MCF 10A (cell line): Measurements from ENCODE around the gene NKPD1. TPM values are rescaled to one million over a fixed set of nuclear protein-coding genes. Genes with fewer than 3 reads are reported as not detected.

Source experiments
- BruUV-seq: library from RNA; stranded (reverse); fragments of 400-500 nt; replicated peaks from 2 replicates; lab custom pipeline; 2021; lab: Mats Ljungman, UMichigan
- CTCF ChIA-PET: fragments of 300-600 bp; sonication (Branson Sonifier 250); formaldehyde crosslinking; extraction: SDS; loops from one replicate; lab custom pipeline; 2021; ENCODE audit warnings: antibody characterized with exemption, inconsistent platforms; lab: Yijun Ruan, JAX
- POLR2A ChIA-PET: fragments of 300-600, 350-650 bp; sonication (Branson Sonifier 250); formaldehyde crosslinking; extraction: SDS; loops from one replicate; lab custom pipeline; 2020; ENCODE audit warnings: antibody characterized with exemption, inconsistent platforms; lab: Yijun Ruan, JAX
- DNase-seq: peaks from one replicate; pipeline ENCODE4 v3.0.0-alpha.2; 2018; ENCODE audit not compliant: unreplicated experiment
- H3K27ac Mint-ChIP-seq: one replicate; pipeline ENCODE4 v1.8.0; 2022; ENCODE audit warnings: mild to moderate bottlenecking, low read depth, mixed read lengths; ENCODE audit not compliant: unreplicated experiment
- H3K27me3 Mint-ChIP-seq: one replicate; pipeline ENCODE4 v1.8.0; 2022; ENCODE audit warnings: mixed read lengths; ENCODE audit not compliant: insufficient read depth, unreplicated experiment
- H3K36me3 Mint-ChIP-seq: one replicate; pipeline ENCODE4 v1.8.0; 2022; ENCODE audit warnings: mild to moderate bottlenecking, moderate library complexity, mixed read lengths; ENCODE audit not compliant: insufficient read depth, unreplicated experiment
- H3K4me1 Mint-ChIP-seq: one replicate; pipeline ENCODE4 v1.8.0; 2022; ENCODE audit warnings: mixed read lengths; ENCODE audit not compliant: insufficient read depth, unreplicated experiment
- H3K4me3 Mint-ChIP-seq: one replicate; pipeline ENCODE4 v1.8.0; 2022; ENCODE audit warnings: mild to moderate bottlenecking, moderate library complexity, mixed read lengths; ENCODE audit not compliant: unreplicated experiment
- H3K9me3 Mint-ChIP-seq: one replicate; pipeline ENCODE4 v1.8.0; 2022; ENCODE audit warnings: mixed read lengths; ENCODE audit not compliant: unreplicated experiment
- CTCF ChIP-seq: fragments of 200-600 bp; IDR thresholded peaks from one replicate; pipeline ENCODE4 v1.8.0; 2022; ENCODE audit warnings: antibody characterized with exemption, mild to moderate bottlenecking; ENCODE audit not compliant: unreplicated experiment
- intact Hi-C: fragments of 100-400 bp; cut with micrococcal nuclease; formaldehyde crosslinking; loops from 2 replicates; pipeline ENCODE4 v1.14.1; 2022
- total RNA-seq: library from RNA; stranded (reverse); gene quantifications from 2 replicates; pipeline ENCODE4 v1.2.3, GENCODE V29; 2022

The NKPD1 gene
- total RNA-seq, 1 experiment from 2014 or later: 0.09 TPM

DNA sequence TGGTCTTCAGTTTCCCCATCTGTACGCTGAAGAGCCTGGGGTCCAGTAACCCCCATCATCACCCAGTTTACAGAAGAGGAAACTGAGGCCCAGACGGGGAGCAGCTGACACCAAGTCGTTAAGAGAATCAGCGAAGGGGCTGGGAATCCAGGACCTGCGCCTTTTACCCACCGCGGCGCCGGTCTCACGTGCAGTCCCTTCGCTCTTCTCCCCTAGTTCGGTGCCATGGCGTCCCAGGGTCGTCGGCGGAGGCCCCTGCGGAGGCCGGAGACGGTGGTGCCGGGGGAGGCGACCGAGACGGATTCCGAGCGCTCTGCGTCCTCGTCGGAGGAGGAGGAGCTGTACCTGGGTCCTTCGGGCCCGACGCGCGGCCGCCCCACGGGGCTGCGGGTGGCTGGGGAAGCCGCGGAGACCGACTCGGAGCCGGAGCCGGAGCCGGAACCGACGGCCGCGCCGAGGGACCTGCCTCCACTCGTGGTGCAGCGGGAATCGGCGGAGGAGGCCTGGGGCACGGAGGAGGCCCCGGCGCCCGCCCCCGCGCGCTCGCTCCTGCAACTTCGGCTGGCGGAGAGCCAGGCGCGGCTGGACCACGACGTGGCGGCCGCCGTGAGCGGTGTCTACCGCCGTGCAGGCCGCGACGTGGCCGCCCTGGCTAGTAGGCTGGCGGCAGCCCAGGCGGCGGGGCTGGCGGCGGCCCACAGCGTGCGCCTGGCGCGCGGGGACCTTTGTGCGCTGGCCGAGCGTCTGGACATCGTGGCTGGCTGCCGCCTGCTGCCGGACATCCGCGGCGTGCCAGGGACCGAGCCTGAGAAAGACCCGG lies 18.5 kb upstream of the NKPD1 start:
- Mint-ChIP-seq H3K27me3 (no peaks in the 10 kb centered on the region), H3K4me1 (peaks cover 27% of the 10 kb centered on the region), H3K4me3 (peak overlapping the region; percentile 87), H3K36me3 (peaks cover 4% of the 10 kb centered on the region), H3K9me3 (no peaks in the 10 kb centered on the region), H3K27ac (peak overlapping the region; percentile 96)
- no peak for TF ChIP-seq CTCF
- BruUV-seq: TSS peak; percentile 49
- POLR2A ChIA-PET: interaction anchor here (0.6 to 3.1 kb wide), 27 partner anchors 8 to 448 kb away, joined by 3 to 61 read pairs (median 5); partner anchors contain the start of genes CLASRP, CLPTM1, GEMIN7 and NKPD1
- peak; percentile 42 for DNase-seq
- intact Hi-C loops: loop anchor here (5.0 kb wide), 1 partner anchor 87 kb away; the partner anchor contains the start of gene PPP1R37
- CTCF ChIA-PET: interaction anchor here (0.6 to 1.7 kb wide), 10 partner anchors 8 to 408 kb away, joined by 3 to 5 read pairs (median 4); partner anchors contain the start of genes EXOC3L2 and PPP1R37

DNA sequence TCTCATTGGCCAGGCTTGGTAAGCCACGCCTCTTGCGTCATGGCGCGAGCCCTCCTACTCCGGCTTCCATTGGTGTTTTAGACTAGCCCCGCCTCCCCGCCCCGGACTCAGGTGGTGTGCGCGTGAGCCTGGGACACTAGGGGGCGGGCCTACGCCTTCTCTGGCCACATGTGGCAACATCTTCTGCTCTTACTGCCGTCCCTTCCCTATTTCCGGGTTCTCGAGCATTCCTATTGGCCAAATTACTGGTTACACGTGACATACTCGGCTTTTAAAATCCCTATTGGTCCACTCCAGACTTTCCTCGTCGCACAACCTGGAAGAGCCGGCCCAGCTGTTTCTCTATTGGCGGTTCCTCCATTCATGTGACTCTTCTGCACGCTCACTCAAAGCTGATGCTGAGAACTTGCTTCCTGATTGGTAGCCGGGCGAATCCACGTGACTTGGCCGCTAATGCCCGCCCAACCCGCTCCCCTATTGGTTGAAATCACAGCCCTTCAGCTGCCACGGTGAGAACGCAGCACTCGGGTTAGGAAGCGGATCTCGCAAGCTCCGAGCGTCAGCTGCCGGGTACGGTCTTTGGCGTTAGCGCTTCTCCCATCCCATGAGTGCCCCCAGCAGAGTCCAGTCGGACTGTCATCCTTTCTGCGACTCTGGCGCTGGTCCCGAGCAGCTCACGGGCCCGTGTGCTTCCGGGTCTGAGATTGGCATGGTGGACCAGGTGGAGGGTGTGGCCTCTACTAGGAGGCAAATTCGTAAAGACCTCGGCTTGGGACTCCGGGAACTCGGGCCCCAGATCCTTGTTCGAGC lies 17.7 kb upstream of the NKPD1 start, which contains the start of gene BLOC1S3:
Gene BLOC1S3 (plus strand): TSS at position 523 of the 810 bp plus-strand sequence. CDS start 513 bp downstream, outside the sequence.
- no peak for TF ChIP-seq CTCF
- peak; percentile 100 for DNase-seq
- no TSS peak for BruUV-seq
- peak within 1 kb of the TSS; percentile 87 for H3K4me3 Mint-ChIP-seq
- intact Hi-C loops: loop anchor here (5.0 kb wide), 1 partner anchor 86 kb away; the partner anchor contains the start of gene PPP1R37
- H3K27me3 Mint-ChIP-seq: no peaks in the 10 kb centered on the region
- ChIA-PET POLR2A (interaction anchor here (0.5 to 3.1 kb wide), 38 partner anchors 9 to 514 kb away, joined by 3 to 61 read pairs (median 4); partner anchors contain the start of genes CLASRP, CLPTM1, GEMIN7 and NKPD1), CTCF (interaction anchor here (0.6 to 1.7 kb wide), 13 partner anchors 9 to 452 kb away, joined by 3 to 6 read pairs (median 3); partner anchors contain the start of genes EXOC3L2 and PPP1R37)
- H3K36me3 Mint-ChIP-seq: peaks cover 4% of the 10 kb centered on the region
- peak within 1 kb of the TSS; percentile 96 for H3K27ac Mint-ChIP-seq
- H3K9me3 Mint-ChIP-seq: no peaks in the 10 kb centered on the region
- peaks cover 27% of the 10 kb centered on the region for H3K4me1 Mint-ChIP-seq

GRCh38 chr19:45177817-45178261 lies 17.1 kb upstream of the NKPD1 start, which contains the start of gene TRAPPC6A:
Gene TRAPPC6A, minus strand, starts transcription at chr19:45178237. Its CDS starts 19 bp downstream, at chr19:45178218.
- Mint-ChIP-seq H3K4me3 (peak within 1 kb of the TSS; percentile 87), H3K9me3 (no peaks in the 10 kb centered on the region), H3K27ac (peak within 1 kb of the TSS; percentile 96), H3K27me3 (no peaks in the 10 kb centered on the region), H3K4me1 (peaks cover 25% of the 10 kb centered on the region), H3K36me3 (peaks cover 4% of the 10 kb centered on the region)
- BruUV-seq: TSS peak; percentile 93
- intact Hi-C loops: loop anchor here (5.0 kb wide), 1 partner anchor 86 kb away; the partner anchor contains the start of gene PPP1R37
- ChIA-PET CTCF (interaction anchor here (0.6 to 1.7 kb wide), 8 partner anchors 13 to 348 kb away, joined by 3 to 6 read pairs (median 4); partner anchors contain the start of gene PPP1R37), POLR2A (interaction anchor here (0.5 to 3.1 kb wide), 32 partner anchors 9 to 289 kb away, joined by 3 to 61 read pairs (median 5); partner anchors contain the start of genes CLASRP, CLPTM1, GEMIN7 and NKPD1)
- TF ChIP-seq CTCF: no peak
- DNase-seq: peak; percentile 54
